Endothelial cell (in vitro differentiated cells): ENCODE results near the gene TAF4. TPM values are rescaled to one million over a fixed set of nuclear protein-coding genes. Genes with fewer than 3 reads are reported as not detected.

Source experiments
- DNase-seq: peaks from one replicate; pipeline ENCODE4 v3.0.0; 2021; ENCODE audit warnings: low spot score
- H3K27ac Mint-ChIP-seq: one replicate; pipeline ENCODE4 v1.8.0; 2021; ENCODE audit warnings: mixed read lengths, inconsistent platforms; ENCODE audit not compliant: unreplicated experiment
- H3K27me3 Mint-ChIP-seq: one replicate; pipeline ENCODE4 v1.8.0; 2021; ENCODE audit warnings: mild to moderate bottlenecking, moderate library complexity, mixed read lengths, inconsistent platforms; ENCODE audit not compliant: unreplicated experiment
- H3K36me3 Mint-ChIP-seq: one replicate; pipeline ENCODE4 v1.8.0; 2021; ENCODE audit warnings: mild to moderate bottlenecking, low read depth, mixed read lengths, inconsistent platforms; ENCODE audit not compliant: unreplicated experiment
- H3K4me1 Mint-ChIP-seq: one replicate; pipeline ENCODE4 v1.8.0; 2021; ENCODE audit warnings: mild to moderate bottlenecking, mixed read lengths, inconsistent platforms; ENCODE audit not compliant: unreplicated experiment
- H3K4me3 Mint-ChIP-seq: one replicate; pipeline ENCODE4 v1.8.0; 2021; ENCODE audit warnings: mild to moderate bottlenecking, mixed read lengths, inconsistent platforms; ENCODE audit not compliant: unreplicated experiment
- H3K9me3 Mint-ChIP-seq: one replicate; pipeline ENCODE4 v1.8.0; 2021; ENCODE audit warnings: mixed read lengths, inconsistent platforms; ENCODE audit not compliant: unreplicated experiment
- CTCF ChIP-seq: fragments of 200-600 bp; sonication (generic); IDR thresholded peaks from one replicate; pipeline ENCODE4 v1.5.0; 2021; ENCODE audit warnings: antibody characterized with exemption; ENCODE audit not compliant: unreplicated experiment
- total RNA-seq: library from RNA; stranded (reverse); fragmentation: NEBNext Ultra II Directional; extraction: Animal tissue kit (Norgen Biotek cat#: 25700); gene quantifications from one replicate; pipeline ENCODE4 v1.2.1, GENCODE V29; 2021; ENCODE audit not compliant: unreplicated experiment

Gene TAF4
- total RNA-seq, 1 donor from 2014 or later: 14.2 TPM

GRCh38 chr20:61936701-61937131, 129.0 kb downstream of the TAF4 start:
- H3K27me3 Mint-ChIP-seq: peaks cover 8% of the 10 kb centered on the region
- H3K36me3 Mint-ChIP-seq: no peaks in the 10 kb centered on the region
- DNase-seq: no peak
- no peak for TF ChIP-seq CTCF
- H3K27ac Mint-ChIP-seq: no peak overlapping the region
- no peaks in the 10 kb centered on the region for H3K9me3 Mint-ChIP-seq
- no peaks in the 10 kb centered on the region for H3K4me1 Mint-ChIP-seq
- H3K4me3 Mint-ChIP-seq: no peak overlapping the region

DNA sequence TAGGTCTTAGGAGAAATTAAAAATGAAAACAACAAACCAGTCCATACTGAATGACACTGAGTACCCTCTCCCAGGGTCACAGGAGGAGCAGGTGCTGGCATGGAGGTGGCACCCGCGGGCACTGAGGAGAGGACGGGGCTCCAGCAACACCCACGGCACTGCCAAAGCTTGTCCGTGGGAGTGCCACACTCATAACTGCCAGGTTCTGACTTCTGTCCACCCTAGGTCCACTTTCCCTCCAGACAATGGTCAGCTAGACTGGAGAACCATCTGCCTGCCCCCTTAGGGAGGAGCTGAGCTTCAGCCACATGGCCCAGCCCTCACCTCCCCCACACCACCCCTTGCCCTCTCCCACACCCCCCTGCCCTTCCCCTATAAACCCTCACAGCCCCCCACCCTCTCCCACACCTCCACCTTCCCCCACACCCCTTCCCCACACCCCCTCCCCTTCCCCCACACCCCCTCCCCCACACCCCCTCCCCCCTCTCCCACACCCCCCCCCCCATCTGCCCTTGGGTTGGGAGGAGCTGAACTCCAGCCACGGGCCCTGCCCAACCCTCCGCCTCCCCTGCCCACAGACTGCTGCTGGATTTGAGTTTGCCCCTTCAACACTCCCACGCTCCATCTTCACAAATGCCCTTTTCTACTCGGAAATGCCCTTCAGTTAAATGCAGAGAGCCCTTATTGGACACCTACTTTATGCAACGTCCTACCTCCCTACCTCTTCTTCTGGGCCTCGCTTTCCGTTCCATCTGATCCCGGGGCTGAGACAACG, 129.6 kb downstream of the TAF4 start:
- no peaks in the 10 kb centered on the region for H3K9me3 Mint-ChIP-seq
- TF ChIP-seq CTCF: no peak
- H3K36me3 Mint-ChIP-seq: no peaks in the 10 kb centered on the region
- no peak overlapping the region for H3K4me3 Mint-ChIP-seq
- no peak for DNase-seq
- H3K4me1 Mint-ChIP-seq: no peaks in the 10 kb centered on the region
- peaks cover 6% of the 10 kb centered on the region for H3K27me3 Mint-ChIP-seq
- no peak overlapping the region for H3K27ac Mint-ChIP-seq

- Mint-ChIP-seq H3K27me3 (peaks cover 6% of the 10 kb centered on the region), H3K4me1 (no peaks in the 10 kb centered on the region), H3K9me3 (no peaks in the 10 kb centered on the region), H3K36me3 (no peaks in the 10 kb centered on the region), H3K4me3 (no peak overlapping the region), H3K27ac (no peak overlapping the region)
- TF ChIP-seq CTCF: no peak
- DNase-seq: no peak
Observed at GRCh38 chr20:61934716-61935530, 130.8 kb downstream of the TAF4 start.

GRCh38 chr20:61933951-61934715, 131.5 kb downstream of the TAF4 start:
- Mint-ChIP-seq H3K4me3 (no peak overlapping the region), H3K36me3 (no peaks in the 10 kb centered on the region), H3K27me3 (peaks cover 6% of the 10 kb centered on the region), H3K4me1 (no peaks in the 10 kb centered on the region), H3K9me3 (no peaks in the 10 kb centered on the region), H3K27ac (no peak overlapping the region)
- DNase-seq: no peak
- TF ChIP-seq CTCF: no peak
